Hematopoietic multipotent progenitor cell treated with erythropoietin and hydrocortisone succinate and interleukin-3 and kit ligand, for 17 days (in vitro differentiated cells): ENCODE measurements around the gene WFS1.

Experiments used
- DNase-seq: peaks from one replicate; pipeline ENCODE4 v3.0.0-alpha.2; 2015; ENCODE audit warnings: low spot score

The WFS1 gene

DNA sequence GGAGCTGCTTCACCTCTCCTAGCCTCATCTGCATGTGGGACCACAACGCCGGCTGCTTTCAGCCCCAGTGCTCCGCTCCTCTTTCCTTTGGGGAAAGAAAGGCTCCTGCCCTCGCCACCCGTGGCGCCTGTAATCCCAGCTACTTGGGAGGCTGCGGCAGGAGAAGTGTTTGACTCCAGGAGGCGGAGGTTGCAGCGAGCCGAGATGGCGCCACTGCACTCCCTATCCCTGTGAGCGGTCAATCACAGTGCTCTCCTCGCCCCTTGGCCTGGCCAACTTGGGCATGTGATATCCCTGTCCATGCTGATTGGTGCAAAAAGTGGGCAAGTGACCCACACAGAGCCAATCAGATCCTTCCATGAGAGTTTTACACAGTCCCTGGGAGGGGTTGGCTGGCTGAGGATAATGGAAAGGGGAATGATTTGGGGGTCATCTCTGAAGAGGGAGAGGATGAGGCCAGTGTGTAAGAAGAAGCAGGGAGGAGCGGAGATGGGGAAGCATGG lies 56.2 kb downstream of the WFS1 start:
- no peak for DNase-seq

DNA sequence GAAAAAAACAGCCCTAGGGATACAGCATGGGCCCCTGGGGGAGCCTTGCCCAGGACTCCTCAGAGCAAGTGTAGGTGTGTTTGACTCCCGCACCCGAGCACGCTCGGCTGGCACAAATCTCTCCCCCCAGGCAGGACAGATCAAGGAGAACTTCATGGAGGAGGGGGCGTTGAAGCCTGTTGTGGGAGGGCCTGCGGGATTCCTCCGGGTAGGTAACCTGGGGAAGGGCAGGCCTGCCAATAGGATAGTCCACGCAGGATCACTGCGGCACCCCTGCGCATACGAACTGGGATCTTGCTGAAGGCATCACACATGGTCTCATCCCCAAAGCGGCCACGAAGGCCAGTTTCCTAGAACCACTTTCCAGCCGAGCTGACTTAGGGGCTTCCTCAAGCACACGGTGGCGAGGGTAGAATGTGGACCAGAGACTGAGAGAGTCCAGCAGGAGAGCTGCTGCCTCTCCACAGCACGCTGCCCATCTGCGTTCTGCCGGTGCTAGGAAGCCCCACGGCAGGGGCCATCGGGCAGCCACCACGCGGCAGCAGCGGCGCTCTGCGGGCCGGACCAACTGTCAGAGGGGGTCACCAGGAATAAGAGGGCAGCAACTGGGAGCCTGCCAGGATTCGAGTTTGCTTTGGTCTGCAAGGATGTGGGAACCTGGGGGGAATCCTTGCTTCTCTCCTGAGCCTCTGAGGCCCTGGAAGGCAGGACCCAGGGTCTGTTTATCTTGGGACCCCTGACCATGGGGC lies 56.8 kb downstream of the WFS1 start:
- DNase-seq: no peak

DNA sequence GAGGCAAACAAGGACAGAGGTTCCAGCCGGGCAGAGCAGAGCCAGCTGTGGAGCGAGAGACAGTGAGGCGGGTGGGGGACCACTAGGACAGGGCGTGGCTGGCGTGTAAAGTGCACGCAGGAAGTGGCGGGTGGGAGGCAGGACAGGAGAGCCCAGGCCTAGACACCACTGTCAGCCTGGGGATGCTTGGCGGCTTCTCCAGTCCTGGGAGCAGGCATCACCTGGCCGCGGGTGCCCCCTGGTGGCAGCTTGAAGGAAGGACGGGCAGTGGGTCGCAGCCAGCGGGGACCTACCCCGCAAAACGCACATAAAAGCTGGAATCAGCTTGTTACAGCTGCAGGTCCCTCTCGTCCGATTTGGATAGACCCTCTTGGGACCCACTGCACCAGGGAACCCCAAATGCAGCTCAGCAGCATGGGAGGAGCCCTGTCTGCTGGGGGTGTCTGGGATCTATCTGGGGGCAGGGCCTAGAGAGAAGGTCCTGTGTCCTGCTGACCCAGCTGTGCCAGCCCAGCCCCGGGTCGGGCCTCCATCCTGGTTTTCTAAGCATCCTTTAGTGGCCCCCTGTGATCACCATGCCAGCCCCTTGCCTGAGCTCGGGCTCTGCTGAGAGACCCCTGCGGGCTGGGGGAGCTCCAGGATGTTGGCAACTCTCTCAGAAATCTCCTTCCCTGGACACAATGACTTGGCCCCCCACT lies 57.7 kb downstream of the WFS1 start:
- DNase-seq: peak; percentile 65

DNA sequence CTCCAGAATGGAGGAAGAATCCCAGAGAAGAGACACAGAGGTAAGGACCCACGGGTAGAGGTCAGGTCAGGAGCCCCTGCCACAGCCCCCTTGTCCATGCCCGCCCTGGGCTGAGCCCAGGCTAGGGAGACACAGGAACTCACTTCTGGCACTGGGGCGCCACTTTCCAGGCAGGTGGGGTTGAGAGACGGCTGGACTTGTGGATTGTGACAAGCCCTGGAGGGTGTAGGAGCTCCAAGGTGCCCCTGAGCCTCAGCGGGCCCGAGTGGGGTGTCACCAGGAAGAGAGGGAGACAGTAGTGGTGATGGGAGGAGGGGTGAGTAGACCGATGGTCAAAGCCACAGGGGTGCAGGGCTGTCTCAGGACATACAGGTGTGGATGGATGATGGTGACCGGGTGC lies 58.9 kb downstream of the WFS1 start:
- DNase-seq: no peak

DNA sequence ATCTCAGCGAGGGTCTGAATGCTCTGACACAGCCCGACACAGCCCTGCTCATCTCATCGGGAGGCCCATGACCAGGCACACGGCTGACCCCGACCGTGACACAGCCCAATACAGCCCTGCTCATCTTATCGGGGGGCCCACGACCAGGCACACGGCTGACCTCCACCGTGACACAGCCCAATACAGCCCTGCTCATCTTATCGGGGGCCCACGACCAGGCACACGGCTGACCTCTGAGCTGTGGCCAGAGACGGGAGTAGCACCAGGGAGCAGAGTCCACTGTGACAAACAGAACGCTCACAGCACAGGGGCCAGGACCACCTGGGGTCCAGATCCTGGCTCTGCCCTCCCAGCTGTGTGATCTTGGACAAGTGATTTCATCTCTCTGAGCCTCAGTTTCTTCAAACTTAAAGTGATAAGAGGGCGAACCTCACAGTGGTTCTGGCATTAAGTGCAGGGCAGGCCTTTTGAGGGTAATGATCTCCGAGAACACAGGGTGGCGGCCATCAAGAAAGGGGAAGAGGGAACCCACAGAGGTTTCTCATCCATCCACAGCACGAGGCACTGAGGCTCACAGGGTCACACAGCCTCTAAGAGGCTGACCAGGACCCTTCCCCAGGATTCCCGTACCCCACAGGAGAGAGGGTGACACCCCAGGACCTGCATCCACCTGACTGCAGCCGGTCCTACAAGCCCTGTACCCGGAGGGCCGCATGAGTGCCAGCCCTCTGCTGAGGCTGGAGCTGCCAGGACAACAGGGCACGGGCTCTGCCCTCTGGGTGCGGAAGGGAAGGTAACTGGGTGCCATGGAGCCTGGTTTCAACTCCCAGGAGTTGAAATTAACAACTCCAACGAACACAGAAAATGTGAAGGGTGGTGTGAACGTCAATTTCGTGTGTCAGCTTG lies 60.1 kb downstream of the WFS1 start:
- DNase-seq: no peak

DNA sequence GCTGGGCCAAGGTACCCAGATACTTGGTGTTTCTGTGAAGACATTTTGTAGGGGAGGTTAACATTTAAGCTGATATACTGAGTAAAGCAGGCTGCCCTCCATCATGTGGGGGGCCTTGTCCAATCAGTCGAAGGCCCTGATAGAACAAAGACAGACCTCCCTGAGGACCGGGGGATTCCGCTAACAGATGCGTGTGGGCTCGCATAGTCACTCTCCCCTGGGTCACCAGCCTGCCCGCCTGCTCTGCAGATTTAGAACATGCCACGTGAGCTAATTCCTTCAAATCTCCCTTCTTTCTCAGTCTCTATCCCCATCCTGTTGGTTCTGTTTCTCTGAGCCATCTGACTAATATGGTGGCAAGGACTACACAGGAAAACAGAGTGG lies 60.7 kb downstream of the WFS1 start:
- no peak for DNase-seq

DNA sequence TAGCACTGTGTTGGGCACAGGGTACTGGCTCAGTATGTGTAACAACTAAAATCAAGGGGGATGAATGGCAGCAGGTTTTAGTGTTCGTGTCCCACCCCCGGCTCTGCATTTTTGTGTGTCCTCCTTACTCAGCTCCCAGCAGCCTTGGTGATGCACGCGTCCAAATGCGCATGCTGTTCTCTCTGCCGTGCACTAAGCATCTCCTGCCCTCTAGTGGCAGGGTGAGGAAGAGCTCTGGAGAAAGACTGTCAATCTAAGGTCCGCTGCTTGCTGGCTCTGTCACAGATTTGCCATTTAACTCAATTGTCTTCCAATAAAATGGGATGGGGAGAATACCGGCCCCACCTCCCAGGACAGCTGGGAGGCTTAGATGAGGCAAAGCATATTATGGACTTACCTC lies 61.4 kb downstream of the WFS1 start:
- DNase-seq: no peak

DNA sequence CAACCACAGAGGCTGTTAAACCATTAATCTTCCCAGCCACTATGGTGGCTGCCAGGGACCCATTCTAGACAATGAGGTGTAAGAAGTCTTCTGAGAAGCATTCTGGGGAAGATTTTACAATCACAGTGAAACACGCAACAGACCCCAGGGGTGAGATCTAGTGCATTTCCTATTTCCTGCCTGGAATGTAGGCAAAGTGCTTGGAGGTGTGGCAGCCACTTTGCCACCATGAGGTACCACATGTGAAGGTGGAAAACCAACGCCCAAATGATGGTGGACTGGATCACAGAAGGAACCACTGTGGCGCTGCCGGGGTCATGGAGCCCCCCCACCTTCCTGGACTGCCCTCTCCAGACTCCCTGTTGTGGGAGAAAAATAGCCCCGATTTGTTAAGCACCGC lies 61.8 kb downstream of the WFS1 start:
- no peak for DNase-seq

DNA sequence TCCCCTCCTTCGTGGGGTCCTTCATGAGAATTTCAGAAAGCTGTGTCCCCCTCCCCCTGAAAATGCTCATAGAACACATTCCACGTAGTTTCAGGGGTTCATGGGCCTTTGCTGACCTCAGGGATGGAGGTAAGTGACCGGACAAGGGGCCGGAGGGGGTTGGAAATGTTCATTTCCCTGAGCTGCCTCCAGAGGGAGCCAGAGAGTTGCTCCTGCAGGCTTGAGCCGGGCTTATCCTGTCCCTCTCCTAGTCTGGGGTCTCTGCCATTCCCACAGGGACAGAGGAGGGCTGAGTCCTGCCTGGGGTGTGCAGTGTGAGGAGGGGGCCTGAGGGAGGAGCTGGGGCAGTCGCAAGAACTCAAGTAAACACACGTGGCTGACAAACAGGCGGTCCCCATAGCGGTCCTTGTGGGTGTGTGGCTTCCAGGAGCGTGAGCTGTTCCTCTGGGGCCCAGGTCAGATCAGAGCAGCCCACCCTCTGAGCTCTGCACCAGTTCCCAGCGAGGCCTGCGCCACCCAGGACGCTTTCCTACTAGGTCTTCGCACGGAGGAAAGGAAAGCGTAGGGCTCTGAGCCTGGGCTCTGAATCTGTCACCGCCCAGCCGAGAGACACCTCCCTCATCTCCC lies 62.5 kb downstream of the WFS1 start:
- DNase-seq: peak; percentile 11

DNA sequence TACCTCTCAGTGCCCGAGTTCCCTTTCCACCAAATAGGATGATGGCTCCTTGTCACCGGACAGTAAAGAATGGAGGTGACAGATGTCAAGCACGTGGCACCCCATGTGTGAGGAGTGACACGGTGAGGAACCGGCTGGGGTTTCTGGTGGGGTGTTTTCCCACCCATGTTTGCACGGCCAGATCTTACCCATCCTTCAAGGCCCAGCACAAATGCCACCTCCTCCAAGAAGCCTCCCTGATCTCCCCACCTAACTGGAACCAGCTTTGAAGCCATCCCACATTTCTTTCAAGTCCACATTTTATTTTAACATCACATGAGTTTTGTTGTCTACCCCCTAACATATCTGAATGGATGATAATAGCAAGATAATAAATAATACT lies 63.0 kb downstream of the WFS1 start:
- DNase-seq: no peak

DNA sequence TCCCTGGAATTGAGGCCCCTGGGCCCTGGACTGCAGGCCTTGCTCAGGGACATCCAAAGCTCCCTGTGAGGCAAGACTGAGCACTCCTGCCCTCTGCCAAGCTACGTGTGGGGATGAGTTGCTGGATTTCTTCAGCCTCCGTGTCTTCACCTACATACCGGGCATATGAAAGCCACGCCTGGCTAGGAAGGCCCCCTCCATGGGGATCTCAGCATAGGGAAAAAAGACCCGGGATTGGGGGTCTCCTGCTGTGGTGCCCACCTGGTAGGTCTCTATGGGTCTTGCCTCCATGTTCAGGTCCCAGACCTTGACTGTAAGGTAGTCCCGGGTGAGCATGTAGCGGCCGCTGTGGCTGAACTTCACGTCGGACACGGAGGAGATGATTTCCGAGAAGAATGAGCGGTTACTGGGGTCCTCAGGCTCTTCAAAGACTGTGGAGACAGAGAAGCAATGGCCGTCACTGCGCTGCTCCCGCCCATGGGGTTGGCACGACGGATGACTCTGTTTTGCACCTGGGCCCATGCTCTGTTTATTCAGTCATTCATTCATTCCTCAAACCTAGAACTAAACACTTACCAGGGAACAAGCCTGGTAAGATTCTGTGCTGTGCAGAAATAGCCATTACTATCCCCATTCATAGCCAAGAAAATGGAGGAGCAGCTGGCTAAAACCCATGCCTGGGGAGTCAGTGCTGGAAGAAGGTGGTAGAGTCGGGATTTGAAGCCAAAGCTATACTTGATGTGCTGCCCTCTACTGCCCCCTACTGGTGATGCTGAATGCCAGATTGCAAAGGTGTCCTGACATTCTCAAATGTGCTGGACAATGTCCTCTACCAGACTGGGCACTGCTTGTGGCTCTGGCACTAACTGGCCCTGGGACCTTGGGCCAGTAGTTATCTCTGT lies 63.9 kb downstream of the WFS1 start:
- DNase-seq: peak; percentile 52

DNA sequence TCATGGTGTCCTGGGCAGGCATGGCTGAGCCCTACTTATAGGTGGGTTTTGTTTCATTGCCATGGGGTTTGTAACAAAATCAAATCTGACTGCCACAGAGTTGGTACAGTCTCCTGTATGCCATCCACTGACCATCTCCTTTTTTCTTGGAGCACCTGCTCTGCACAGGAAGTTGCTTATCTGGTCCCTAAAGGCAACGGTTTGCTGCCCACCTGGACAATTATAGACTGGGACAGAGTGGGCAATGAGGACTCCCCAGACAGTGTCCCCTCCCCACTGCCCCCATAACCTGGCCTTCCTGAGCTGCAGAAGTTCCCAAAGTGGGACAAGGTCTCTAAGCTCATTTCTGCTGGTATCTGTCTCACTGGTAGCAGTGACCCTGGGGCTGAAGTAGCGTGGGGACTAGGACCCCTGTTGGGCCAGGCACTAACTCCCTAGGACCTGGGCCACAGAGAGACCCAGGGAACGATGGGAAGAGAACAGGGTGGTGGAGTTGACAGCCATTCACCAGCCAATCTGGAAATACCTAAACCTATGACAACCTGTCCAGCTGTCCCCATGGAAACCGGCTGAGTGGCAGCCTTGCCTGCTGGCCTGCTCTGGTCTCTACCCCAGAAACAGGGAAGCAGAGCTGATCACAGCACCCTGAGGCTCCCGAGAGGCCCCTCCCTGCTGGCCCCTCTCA lies 64.7 kb downstream of the WFS1 start:
- no peak for DNase-seq

DNA sequence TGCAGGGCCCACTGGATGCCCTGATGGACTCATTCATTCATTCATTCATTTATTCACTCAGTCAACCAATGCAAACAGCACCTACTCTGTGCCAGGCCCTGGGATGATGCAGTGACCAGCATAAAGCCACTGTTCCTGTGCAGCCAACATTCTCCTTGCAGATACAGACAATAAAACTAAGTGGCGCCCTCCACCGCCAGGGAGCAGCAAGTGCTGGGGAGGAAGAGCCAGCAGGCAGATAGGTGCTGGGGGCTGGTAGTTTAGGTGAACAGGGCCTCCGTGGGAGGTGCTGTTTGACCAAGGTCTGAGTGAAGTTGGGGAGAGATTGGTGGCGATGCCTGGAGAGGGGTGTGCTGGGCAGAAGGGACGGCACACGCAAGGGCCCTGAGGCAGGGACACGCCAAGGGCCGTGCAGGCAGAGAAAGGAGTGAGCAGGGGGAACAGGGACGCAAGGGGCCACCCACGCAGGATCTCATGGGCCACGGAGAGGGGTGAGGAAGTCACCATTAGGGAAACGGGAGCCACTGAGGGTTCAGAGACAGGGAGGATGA lies 65.5 kb downstream of the WFS1 start:
- no peak for DNase-seq

DNA sequence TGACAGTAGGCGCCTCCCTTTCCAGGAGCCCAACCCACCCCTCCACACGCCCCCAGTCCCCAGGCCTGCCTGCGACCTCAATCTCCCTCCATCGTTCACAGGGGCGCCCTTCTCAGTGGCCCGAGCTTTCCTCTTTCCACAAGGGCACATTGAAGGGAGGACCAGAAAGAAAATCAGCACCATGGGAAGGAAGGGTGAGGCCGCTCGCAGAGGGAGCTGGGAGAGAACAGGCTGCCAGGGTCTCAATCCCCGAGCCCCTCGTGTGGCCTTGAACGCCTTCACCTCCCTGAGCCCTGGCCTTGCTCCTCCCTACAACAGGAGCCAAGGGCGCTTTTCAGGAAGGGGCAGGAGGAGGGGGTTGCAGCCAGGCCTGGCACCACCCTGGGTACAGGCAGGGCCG lies 66.5 kb downstream of the WFS1 start:
- DNase-seq: no peak

DNA sequence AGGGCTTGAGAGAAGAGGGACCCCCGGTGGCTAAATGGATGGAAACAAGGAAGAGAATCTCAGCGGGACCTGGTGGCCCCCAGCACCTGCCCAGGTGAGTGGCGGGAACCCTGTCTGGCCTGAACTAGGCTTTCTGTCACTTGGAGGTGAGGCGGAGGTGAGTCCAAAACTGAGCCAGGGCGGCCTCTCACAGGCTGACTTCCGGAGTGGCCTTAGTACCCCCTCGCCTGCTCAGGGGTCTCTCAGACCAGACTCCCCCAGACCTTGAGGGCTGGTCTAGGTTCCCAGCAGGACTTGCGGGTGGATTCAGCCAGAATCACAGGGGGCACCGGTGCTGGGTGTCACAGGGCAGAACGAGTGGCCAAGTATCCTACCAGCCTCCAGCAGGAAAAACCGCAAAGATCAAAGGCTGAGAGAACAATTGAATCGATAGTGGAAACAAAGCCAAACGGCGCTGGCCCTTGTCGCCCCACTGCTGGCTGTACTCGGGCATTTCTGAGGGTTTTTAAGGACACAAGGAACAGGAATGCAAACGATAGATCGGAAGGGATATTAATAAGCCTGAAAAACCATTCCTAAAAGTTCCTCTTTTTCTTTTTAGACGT lies 67.8 kb downstream of the WFS1 start:
- no peak for DNase-seq

DNA sequence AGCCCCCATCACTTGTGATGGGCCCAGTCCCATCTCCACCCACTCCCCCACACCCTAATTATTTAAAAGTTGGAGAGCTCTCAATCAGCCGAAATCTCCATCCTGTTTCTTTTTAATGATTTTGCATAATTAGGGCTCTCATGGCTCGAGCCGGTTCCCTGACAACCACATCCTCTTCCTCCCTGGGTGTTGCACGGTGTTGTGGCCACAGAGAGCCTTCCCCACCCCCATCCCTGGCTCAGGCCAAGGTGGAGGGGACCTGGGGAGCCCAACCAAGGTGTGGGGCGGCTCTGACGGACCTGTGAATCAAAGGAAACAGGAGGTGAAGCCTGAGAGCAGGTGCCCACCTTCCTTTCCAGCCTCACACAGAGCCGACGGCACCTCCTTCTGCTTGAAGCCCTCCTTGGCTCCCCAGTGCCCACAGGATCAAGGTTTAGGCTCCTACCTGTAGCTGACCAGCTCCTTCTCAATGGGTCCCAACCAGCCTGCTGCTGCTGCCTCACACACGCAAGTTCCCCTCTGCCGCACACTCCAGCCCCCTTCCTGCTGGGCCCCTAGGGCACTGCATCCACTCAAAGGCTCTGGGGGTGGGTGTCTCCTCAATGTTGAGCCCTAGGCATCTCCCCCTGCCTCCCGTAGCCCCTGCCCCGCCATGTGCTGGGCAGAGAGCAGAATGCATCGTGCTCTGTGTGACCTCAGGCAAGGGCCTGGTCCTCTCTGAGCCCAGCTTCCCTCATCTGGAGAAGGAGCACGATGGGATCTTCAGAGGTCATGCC lies 68.7 kb downstream of the WFS1 start:
- DNase-seq: no peak

DNA sequence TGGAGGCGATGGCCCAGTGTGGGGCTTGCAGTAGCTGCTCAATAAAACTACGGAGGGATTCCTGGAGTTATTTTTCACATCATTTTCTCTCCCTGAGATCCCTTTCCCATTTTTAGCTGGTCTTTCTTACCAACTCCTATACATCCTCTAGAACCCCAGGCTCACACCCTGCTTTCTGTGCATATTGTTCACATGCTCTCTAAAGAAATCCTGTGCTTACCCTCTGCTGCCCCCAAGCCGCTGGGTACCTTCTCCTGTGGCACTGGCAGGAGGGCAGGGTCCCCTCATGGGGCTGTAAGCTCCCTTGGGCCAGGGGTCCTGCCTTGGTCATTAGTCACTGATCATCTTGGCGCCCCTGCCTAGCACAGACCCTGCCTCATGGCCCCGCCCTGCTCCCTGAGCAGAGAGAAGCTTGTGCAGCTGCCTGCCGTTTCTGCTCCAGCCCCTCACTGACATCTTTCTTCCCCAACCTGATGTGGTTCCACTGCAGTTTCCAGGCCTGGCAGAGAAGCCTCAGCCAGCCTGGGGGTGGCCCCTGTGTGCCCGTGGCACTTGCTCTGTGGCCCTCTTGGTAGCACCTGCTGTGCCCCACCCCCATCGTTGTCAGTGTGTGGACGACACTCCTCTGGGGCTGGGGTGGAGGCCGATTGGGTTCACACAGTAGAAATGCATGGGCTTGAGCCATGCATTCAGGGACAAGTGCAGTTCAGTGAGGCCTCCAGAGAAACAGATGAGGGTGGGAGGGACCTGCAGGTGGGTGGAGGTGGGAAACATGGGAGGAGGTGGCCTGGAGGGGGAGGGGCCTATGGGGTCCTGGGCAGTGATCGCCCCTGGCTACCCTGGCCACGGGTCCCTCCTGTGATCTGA lies 69.5 kb downstream of the WFS1 start:
- DNase-seq: no peak

DNA sequence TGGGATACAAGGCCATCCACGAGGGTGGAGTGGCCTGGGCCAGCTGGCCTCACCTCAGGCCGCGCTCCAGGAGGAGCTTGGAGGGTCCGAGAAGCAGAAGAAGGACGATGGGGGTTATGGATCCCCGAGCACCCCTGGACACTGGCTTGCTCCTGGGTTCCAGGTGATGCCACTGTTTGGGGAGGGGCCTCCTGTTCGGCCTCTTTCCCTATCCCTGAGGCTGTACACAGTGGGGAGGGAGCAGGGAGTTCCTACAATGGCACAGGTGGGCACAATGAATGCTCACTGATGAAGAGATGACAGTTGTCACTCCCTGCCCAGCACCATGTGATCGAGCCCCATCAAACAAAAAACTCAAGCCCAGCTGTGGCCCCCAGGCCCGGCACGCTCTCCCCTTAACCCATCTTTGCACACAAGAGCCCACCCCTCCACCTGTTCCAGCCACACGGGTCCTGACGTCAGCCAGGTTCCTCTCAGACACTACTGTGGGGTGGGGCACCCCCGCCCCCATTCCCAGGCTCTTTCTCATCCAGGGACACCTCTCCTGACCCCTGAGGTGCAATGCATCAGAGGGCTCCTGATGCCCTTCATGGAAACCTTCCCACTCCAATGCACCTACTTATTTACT lies 70.3 kb downstream of the WFS1 start:
- DNase-seq: no peak
